ENCODE measurements around the gene ASB2.
A peak's percentile ranks its signal among the peaks of the same experiment; 100 is the strongest.

ASB2 gene

DNA sequence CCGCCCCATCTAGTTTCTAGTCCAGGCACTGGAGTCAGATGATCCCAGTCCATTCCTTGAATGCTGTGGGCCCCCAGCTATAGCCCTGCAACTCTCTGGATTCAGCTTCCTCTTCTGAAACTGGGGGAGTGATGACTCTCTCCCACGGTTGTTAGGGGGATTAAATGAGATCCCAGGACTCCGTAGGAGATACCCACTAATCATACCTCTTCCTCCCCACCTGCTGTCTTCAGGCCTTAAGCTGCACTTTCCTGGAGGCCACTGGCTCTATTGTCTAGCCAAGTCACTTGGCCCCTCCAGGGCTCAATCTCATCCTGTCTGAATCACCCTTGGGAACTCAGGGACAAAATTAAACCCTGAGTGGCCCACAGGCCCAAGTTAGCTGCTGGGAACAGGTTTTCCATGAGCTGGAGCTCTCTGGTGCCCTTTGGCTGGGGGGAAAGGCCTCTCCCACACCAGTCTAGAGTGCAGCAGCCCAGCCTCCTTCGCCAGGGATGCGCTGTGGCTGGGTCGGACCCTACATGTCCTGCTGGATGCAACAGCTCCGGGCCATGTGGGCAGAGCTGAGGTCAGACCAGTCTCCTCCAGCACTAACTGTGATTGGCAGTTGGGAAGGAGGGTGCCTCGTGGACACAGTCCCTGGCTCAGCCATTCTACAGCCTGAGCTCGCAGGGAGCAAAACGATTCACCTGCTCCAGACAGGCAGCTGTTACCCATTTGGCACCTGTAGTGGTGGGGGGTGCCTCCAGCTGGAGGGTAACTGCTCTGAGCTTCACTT, 6.0 kb upstream of the ASB2 start:
- Histone ChIP-seq H3K27me3 (replicated peaks in 2 of 5; ENCODE audit: control insufficient read depth in 4 of 5, insufficient read depth in 5 of 5, low read length in 4 of 5) (peaks cover 0 to 4% (median 0%) of the 10 kb centered on the region in 5 experiments), H3K4me1 (ENCODE audit: control extremely low read depth in 1 of 4, control insufficient read depth in 4 of 4, insufficient read depth in 4 of 4, low read length in 3 of 4) (peaks cover 0 to 6% (median 2%) of the 10 kb centered on the region in 4 experiments), H3K27ac (ENCODE audit: insufficient read depth in 1 of 2, low read depth in 1 of 2, low read length in 2 of 2, poor library complexity in 1 of 2, severe bottlenecking in 2 of 2) (no peak overlapping the region), H3K9me3 (ENCODE audit: control extremely low read depth in 1 of 5, control insufficient read depth in 4 of 5, insufficient read depth in 2 of 5, low read depth in 1 of 5, low read length in 4 of 5) (peaks cover 0 to 11% (median 3%) of the 10 kb centered on the region in 5 experiments), H3K4me3 (ENCODE audit: control insufficient read depth in 1 of 7, extremely low read depth in 1 of 7, insufficient read depth in 4 of 7, low read depth in 2 of 7, low read length in 6 of 7) (no peak overlapping the region), H3K36me3 (ENCODE audit: control insufficient read depth in 4 of 4, insufficient read depth in 4 of 4, low read length in 3 of 4) (no peaks in the 10 kb centered on the region)
- no peak for DNase-seq
- ChIA-PET CTCF (interaction anchor here (0.7 to 30.4 kb wide), 8 partner anchors 8 to 54 kb away, joined by 3 to 632 read pairs (median 4); partner anchors contain the start of gene CCDC197), POLR2A (no interaction called here)
- WGBS (ENCODE audit: insufficient coverage), result 98% methylated on average over 6 of the region's 10 CpGs

DNA sequence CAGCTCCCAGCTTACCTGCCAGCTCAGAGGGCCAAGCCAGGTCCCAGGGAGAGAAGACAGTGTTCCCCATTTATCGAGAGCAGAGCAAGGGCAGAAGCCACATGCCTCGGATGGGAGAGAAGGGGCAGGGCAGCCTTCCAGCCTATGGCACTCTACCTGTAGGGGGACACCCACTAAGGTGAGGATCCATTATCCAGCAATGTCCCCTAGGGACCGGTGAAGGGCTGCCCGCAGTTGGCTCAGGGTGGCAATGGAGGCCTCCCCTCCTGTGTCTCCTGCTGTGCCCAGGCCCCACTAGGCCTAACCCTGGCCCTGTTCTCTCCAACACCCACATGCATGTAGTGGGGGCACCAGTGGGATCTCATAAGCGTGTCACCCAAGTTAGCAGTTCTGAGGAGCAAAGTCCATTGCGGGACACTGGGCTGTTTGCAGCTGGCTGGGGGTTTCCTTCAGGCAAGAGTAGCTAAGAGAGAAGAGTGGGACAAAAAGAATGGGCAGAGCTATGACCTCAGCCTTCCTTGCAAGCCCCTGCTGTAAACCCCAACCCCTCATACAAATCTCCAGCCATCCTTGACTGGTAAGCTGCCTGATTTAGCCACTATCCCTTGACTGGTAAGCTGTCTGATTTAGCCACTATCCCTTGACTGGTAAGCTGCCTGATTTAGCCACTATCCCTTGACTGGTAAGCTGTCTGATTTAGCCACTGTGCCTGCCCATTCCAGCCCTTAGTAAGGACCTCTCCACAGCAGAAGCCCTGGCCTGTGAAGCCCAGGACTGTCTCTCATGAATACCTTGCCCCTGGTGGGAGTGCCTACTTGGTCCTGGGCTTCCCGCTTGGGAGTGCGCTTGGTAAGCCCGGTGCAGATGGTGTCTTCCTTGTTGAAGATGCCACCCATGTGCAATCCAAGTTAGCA, 5.2 kb upstream of the ASB2 start:
- Histone ChIP-seq H3K27me3 (replicated peaks in 2 of 5; ENCODE audit: control insufficient read depth in 4 of 5, insufficient read depth in 5 of 5, low read length in 4 of 5) (peaks cover 0 to 4% (median 0%) of the 10 kb centered on the region in 5 experiments), H3K4me1 (ENCODE audit: control extremely low read depth in 1 of 4, control insufficient read depth in 4 of 4, insufficient read depth in 4 of 4, low read length in 3 of 4) (peaks cover 0 to 10% (median 3%) of the 10 kb centered on the region in 4 experiments), H3K36me3 (ENCODE audit: control insufficient read depth in 4 of 4, insufficient read depth in 4 of 4, low read length in 3 of 4) (no peaks in the 10 kb centered on the region), H3K9me3 (ENCODE audit: control extremely low read depth in 1 of 5, control insufficient read depth in 4 of 5, insufficient read depth in 2 of 5, low read depth in 1 of 5, low read length in 4 of 5) (peaks cover 0 to 11% (median 3%) of the 10 kb centered on the region in 5 experiments), H3K27ac (ENCODE audit: insufficient read depth in 1 of 2, low read depth in 1 of 2, low read length in 2 of 2, poor library complexity in 1 of 2, severe bottlenecking in 2 of 2) (no peak overlapping the region), H3K4me3 (ENCODE audit: control insufficient read depth in 1 of 7, extremely low read depth in 1 of 7, insufficient read depth in 4 of 7, low read depth in 2 of 7, low read length in 6 of 7) (no peak overlapping the region)
- ChIA-PET POLR2A (no interaction called here), CTCF (interaction anchor here (0.7 to 30.4 kb wide), 6 partner anchors 7 to 38 kb away, joined by 3 to 632 read pairs (median 8); partner anchors contain the start of gene CCDC197)
- 98% methylated on average over 8 of the region's 9 CpGs for WGBS (ENCODE audit: insufficient coverage)
- no peak for DNase-seq

DNA sequence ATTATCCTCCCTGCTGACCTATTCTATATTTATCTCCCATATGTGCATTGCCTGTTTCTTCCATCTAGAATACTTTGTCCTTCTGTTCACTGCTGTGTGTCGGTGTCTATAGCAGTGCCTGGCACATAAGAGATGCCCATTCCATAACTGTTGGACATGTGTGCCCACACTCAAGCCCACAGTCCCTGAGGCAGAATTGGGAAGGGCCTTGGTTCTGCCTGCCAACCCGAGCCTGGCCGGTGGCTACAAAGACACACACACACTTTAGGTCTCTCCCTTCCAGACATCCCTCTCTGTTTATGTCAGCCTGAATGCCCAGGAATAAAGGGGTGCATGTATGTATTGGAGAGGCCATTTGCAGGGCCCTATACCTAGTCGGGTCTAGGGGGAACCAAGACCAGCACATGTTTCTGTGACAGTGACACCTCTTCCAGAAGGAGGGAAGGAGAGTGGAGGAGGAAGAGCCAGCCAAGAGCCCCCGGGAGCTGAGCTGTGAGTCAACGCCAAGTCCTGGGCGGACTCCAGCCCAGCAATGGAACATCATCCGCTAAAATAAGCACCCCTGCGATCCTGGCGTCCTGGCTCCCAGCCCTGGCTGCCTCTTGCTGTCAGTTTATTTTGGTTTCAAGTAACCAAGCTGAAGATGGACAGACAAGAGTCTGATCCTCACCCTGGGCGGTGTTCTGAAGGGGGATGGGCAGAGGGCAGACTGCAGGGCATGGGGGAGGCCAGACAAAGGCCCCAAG, 4.3 kb upstream of the ASB2 start:
- peaks cover 0 to 11% (median 3%) of the 10 kb centered on the region in 5 experiments for H3K9me3 ChIP-seq (ENCODE audit: control extremely low read depth in 1 of 5, control insufficient read depth in 4 of 5, insufficient read depth in 2 of 5, low read depth in 1 of 5, low read length in 4 of 5)
- H3K4me1 ChIP-seq (ENCODE audit: control extremely low read depth in 1 of 4, control insufficient read depth in 4 of 4, insufficient read depth in 4 of 4, low read length in 3 of 4), result peaks cover 0 to 18% (median 10%) of the 10 kb centered on the region in 4 experiments
- ChIA-PET POLR2A (no interaction called here), CTCF (interaction anchor here (1.1 to 30.4 kb wide), 3 partner anchors 10 to 37 kb away, joined by 4 to 632 read pairs (median 130); partner anchors contain the start of gene CCDC197)
- no peaks in the 10 kb centered on the region for H3K36me3 ChIP-seq (ENCODE audit: control insufficient read depth in 4 of 4, insufficient read depth in 4 of 4, low read length in 3 of 4)
- 94% methylated on average over 9 of the region's 11 CpGs for WGBS (ENCODE audit: insufficient coverage)
- H3K27me3 ChIP-seq (replicated peaks in 2 of 5; ENCODE audit: control insufficient read depth in 4 of 5, insufficient read depth in 5 of 5, low read length in 4 of 5), result peaks cover 0 to 1% (median 0%) of the 10 kb centered on the region in 5 experiments
- no peak overlapping the region for H3K4me3 ChIP-seq (ENCODE audit: control insufficient read depth in 1 of 7, extremely low read depth in 1 of 7, insufficient read depth in 4 of 7, low read depth in 2 of 7, low read length in 6 of 7)
- DNase-seq, result no peak
- no peak overlapping the region for H3K27ac ChIP-seq (ENCODE audit: insufficient read depth in 1 of 2, low read depth in 1 of 2, low read length in 2 of 2, poor library complexity in 1 of 2, severe bottlenecking in 2 of 2)

DNA sequence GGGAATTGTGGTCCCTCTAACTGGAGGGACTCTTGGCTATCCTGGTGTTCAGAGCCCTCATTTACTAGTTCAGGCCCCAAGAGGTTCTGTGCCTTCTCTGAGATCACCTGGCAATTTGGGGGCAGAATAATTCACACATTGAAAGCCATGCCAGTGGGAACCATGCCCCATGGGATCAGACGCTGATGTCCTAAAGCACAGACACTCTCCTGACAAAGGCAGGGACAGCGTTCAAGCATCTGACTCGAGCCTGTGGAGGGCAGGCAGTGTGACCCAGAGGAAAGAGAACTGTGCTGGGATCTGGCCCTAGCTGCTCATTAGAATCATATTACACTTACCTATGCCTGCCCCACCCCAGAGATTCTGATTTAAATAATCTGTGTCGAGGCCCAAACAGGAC, 2.4 kb upstream of the ASB2 start:
- no peak for DNase-seq
- H3K4me3 ChIP-seq (ENCODE audit: control insufficient read depth in 1 of 7, extremely low read depth in 1 of 7, insufficient read depth in 4 of 7, low read depth in 2 of 7, low read length in 6 of 7), result no peak overlapping the region
- H3K9me3 ChIP-seq (ENCODE audit: control extremely low read depth in 1 of 5, control insufficient read depth in 4 of 5, insufficient read depth in 2 of 5, low read depth in 1 of 5, low read length in 4 of 5), result peaks cover 0 to 11% (median 3%) of the 10 kb centered on the region in 5 experiments
- H3K27ac ChIP-seq (ENCODE audit: insufficient read depth in 1 of 2, low read depth in 1 of 2, low read length in 2 of 2, poor library complexity in 1 of 2, severe bottlenecking in 2 of 2), result no peak overlapping the region
- H3K4me1 ChIP-seq (ENCODE audit: control extremely low read depth in 1 of 4, control insufficient read depth in 4 of 4, insufficient read depth in 4 of 4, low read length in 3 of 4), result peaks cover 0 to 18% (median 10%) of the 10 kb centered on the region in 4 experiments
- ChIA-PET CTCF (interaction anchor here (0.9 to 30.4 kb wide), 5 partner anchors 8 to 36 kb away, joined by 3 to 632 read pairs (median 3); partner anchors contain the start of gene CCDC197), POLR2A (no interaction called here)
- WGBS (ENCODE audit: insufficient coverage), result 100% methylated on average over 4 of the region's 4 CpGs
- H3K27me3 ChIP-seq (replicated peaks in 2 of 5; ENCODE audit: control insufficient read depth in 4 of 5, insufficient read depth in 5 of 5, low read length in 4 of 5), result no peaks in the 10 kb centered on the region
- H3K36me3 ChIP-seq (ENCODE audit: control insufficient read depth in 4 of 4, insufficient read depth in 4 of 4, low read length in 3 of 4), result no peaks in the 10 kb centered on the region

DNA sequence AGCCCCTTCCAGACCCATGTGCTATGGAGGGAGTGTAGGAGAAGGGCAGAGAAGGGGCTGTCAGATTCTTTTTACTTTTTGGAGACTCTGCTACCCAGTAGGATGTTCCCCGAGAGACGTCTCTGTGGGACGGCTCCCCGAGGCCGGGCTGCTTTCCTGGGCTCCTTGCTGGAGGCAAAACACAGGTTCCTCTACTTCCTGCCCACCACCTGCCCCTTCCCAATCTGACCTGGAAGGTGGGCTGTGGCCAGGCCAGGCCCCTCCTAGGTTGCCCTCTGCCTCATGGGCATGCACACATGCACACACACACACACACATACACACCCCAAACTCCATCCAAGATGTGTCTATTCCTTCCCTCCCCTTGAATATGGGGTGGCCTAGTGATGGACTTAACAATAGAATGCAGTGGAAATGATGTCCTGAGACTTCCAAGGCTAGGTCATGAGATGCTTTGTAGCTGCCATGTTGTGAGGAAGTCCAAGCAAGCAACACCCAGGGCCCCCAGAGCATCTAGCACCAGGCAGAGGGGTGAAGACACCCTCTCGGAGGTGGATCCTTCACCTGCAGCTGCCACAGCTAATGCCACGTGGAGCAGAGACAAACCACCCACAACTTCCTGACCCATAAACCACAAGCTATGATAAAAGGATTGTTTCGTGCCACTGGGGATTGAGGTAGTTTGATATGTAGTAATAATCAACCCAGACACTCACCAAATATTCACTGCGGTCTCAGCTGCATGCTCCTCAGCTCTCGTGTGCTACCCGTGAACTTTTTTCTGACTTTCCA, 1.6 kb upstream of the ASB2 start:
- no peak overlapping the region for H3K27ac ChIP-seq (ENCODE audit: insufficient read depth in 1 of 2, low read depth in 1 of 2, low read length in 2 of 2, poor library complexity in 1 of 2, severe bottlenecking in 2 of 2)
- H3K4me1 ChIP-seq (ENCODE audit: control extremely low read depth in 1 of 4, control insufficient read depth in 4 of 4, insufficient read depth in 4 of 4, low read length in 3 of 4), result peaks cover 0 to 18% (median 10%) of the 10 kb centered on the region in 4 experiments
- 93% methylated on average over 8 of the region's 11 CpGs for WGBS (ENCODE audit: insufficient coverage)
- POLR2A ChIA-PET, result no interaction called here
- no peak overlapping the region for H3K4me3 ChIP-seq (ENCODE audit: control insufficient read depth in 1 of 7, extremely low read depth in 1 of 7, insufficient read depth in 4 of 7, low read depth in 2 of 7, low read length in 6 of 7)
- H3K9me3 ChIP-seq (ENCODE audit: control extremely low read depth in 1 of 5, control insufficient read depth in 4 of 5, insufficient read depth in 2 of 5, low read depth in 1 of 5, low read length in 4 of 5), result peaks cover 0 to 11% (median 3%) of the 10 kb centered on the region in 5 experiments
- H3K36me3 ChIP-seq (ENCODE audit: control insufficient read depth in 4 of 4, insufficient read depth in 4 of 4, low read length in 3 of 4), result no peaks in the 10 kb centered on the region
- CTCF ChIA-PET, result interaction anchor here (0.9 to 30.4 kb wide), 4 partner anchors 13 to 35 kb away, joined by 3 to 632 read pairs (median 66); partner anchors contain the start of gene CCDC197
- peak in 2 of 3 donors; percentile 60 to 63 for DNase-seq
- no peaks in the 10 kb centered on the region for H3K27me3 ChIP-seq (replicated peaks in 2 of 5; ENCODE audit: control insufficient read depth in 4 of 5, insufficient read depth in 5 of 5, low read length in 4 of 5)

DNA sequence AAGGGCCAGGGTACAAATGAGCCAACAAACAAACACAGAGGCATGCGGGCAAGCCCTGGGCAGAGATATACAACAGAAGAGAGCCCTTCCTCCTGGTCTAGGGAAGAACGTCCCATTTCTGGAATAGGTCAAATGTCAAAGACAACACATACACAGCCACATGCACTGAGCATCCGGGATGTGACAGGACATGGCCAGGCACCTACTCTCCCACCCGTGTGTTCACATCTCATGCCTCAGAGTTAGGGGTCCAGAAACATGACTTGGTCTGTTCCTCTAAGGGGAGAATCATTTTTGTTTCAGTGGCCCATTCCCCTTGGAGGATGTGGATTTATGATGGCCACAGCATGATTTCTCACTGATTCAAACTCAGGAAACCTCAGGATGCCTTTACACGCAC, 801 bp upstream of the ASB2 start:
- CTCF ChIA-PET, result interaction anchor here (11.7 to 30.4 kb wide), 2 partner anchors 22 to 34 kb away, joined by 130 to 632 read pairs; partner anchors contain the start of gene CCDC197
- no peak for DNase-seq
- peaks cover 0 to 18% (median 10%) of the 10 kb centered on the region in 4 experiments for H3K4me1 ChIP-seq (ENCODE audit: control extremely low read depth in 1 of 4, control insufficient read depth in 4 of 4, insufficient read depth in 4 of 4, low read length in 3 of 4)
- WGBS (ENCODE audit: insufficient coverage), result 98% methylated on average over 4 of the region's 5 CpGs
- H3K27ac ChIP-seq (ENCODE audit: insufficient read depth in 1 of 2, low read depth in 1 of 2, low read length in 2 of 2, poor library complexity in 1 of 2, severe bottlenecking in 2 of 2), result no peak overlapping the region
- H3K27me3 ChIP-seq (replicated peaks in 2 of 5; ENCODE audit: control insufficient read depth in 4 of 5, insufficient read depth in 5 of 5, low read length in 4 of 5), result no peaks in the 10 kb centered on the region
- peaks cover 0 to 11% (median 3%) of the 10 kb centered on the region in 5 experiments for H3K9me3 ChIP-seq (ENCODE audit: control extremely low read depth in 1 of 5, control insufficient read depth in 4 of 5, insufficient read depth in 2 of 5, low read depth in 1 of 5, low read length in 4 of 5)
- POLR2A ChIA-PET, result no interaction called here
- no peaks in the 10 kb centered on the region for H3K36me3 ChIP-seq (ENCODE audit: control insufficient read depth in 4 of 4, insufficient read depth in 4 of 4, low read length in 3 of 4)
- no peak overlapping the region for H3K4me3 ChIP-seq (ENCODE audit: control insufficient read depth in 1 of 7, extremely low read depth in 1 of 7, insufficient read depth in 4 of 7, low read depth in 2 of 7, low read length in 6 of 7)
